ENCODE data around the gene F8A1. TPM values are rescaled to one million over a fixed set of nuclear protein-coding genes. Genes with fewer than 3 reads are reported as not detected.
"Not testable (repeated sequence)": the region's sequence is repeated elsewhere in the genome, so short reads cannot be mapped to it uniquely, and the experiment has no call there.

The F8A1 gene
- total RNA-seq = 0.47 TPM

- not testable (repeated sequence) for DNase-seq
Observed at GRCh38 chrX:154886069-154886788, at the start of gene F8A1. Gene F8A1, plus strand, starts transcription at chrX:154886355. Its CDS starts 20 bp downstream, at chrX:154886375.

- DNase-seq = no peak
Observed at GRCh38 chrX:154840856-154841255, 45.3 kb upstream of the F8A1 start.

GRCh38 chrX:154850957-154851611, 35.1 kb upstream of the F8A1 start:
- no peak for DNase-seq

DNA sequence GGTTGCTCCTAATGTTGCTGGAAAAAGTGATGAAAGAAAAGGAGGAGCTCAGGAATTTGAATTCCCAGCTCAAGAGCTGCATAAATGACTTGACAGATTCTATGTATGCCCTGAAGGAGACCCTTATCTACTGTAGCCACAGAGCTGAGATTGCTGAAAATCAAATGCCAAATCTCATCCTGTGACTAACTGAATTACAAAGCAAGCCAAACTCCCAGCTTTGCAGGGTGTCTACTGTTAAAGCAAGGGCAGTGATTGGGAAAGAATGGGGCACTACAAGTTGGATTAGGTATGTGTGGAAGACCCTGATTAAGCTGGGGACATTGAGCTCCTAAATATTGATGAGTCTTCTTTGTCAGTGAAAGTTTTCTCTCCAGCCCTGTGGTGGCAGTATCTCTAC, 30.9 kb upstream of the F8A1 start:
- DNase-seq = no peak

- not testable (repeated sequence) for DNase-seq
Observed at GRCh38 chrX:154868522-154868921, 17.6 kb upstream of the F8A1 start.

DNA sequence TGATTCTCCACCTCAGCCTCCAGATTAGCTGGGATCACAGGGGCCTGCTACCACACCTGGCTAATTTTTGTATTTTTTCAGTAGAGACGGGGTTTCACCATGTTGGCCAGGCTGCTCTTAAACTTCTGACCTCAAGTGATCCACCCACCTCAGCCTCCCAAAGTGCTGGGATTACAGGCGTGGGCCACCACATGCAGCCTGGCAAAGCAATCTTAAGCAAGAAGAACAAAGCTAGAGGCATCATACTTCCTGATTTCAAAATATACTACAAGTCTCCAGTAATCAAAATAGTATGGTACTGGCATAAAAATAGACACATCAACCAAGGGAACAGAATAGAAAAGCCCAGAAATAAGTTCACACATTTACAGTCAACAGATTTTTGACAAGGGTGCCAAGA, 12.8 kb upstream of the F8A1 start:
- no peak for DNase-seq

DNA sequence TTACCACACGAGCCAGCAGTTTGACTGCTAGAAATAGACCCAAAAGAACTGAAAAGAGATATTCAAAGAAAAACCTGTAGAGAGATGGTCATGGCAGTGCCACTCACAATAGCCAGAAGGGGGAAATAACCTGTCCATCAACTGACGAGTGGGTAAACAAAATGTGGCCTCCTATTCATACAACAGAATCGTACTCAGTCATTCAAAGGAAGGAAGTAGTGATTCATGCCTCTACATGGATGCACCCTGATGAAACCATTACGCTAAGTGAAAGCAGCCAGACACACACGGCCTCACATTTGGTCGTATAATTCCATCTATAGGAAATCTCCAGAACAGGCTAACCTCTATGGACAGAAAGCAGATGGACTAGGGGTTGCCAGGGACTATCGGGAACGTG, 2.1 kb upstream of the F8A1 start:
- DNase-seq = not testable (repeated sequence)

- not testable (repeated sequence) for DNase-seq
Observed at GRCh38 chrX:154885057-154885456, 1.1 kb upstream of the F8A1 start.

GRCh38 chrX:154885549-154885948, 606 bp upstream of the F8A1 start:
- not testable (repeated sequence) for DNase-seq

- DNase-seq = not testable (repeated sequence)
Observed at GRCh38 chrX:154886789-154887221, 650 bp downstream of the F8A1 start.

GRCh38 chrX:154890990-154891639, 5.0 kb downstream of the F8A1 start:
- no peak for DNase-seq

DNA sequence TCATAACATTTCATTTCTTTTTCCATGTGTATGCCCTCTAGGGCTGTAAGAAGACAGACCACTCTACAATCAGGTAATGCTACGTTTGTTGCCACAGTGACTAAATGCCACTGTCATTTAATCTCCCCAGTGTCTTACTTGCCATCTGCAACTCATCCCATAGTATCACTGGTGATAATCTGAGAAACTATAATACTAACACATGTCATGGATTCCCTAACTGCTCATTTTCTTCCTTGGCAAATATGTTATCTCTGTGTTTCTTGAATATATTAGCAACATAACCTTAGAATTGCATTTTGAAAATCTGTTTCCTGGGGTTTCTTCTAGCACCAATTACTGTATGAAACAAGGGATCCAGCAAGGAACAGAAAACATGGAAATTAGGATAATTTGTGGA, 6.1 kb downstream of the F8A1 start:
- DNase-seq = no peak

DNA sequence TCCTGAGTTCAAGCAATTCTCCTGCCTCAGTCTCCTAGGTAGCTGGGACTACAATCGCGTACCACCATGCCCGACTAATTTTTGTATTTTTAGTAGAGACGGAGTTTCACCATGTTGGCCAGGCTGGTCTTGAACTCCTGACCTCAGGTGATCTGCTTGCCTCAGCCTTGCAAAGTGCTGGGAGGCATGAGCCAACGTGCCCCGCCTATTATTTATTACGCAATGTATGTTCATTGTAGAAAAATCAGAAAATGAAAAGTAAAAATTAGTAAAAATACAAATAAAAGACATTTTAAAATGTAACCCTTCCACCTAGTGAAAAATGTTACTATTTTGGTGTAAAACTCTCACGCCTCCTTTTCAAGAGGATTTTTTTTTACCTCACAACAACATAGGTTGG, 14.2 kb downstream of the F8A1 start:
- DNase-seq = no peak

DNA sequence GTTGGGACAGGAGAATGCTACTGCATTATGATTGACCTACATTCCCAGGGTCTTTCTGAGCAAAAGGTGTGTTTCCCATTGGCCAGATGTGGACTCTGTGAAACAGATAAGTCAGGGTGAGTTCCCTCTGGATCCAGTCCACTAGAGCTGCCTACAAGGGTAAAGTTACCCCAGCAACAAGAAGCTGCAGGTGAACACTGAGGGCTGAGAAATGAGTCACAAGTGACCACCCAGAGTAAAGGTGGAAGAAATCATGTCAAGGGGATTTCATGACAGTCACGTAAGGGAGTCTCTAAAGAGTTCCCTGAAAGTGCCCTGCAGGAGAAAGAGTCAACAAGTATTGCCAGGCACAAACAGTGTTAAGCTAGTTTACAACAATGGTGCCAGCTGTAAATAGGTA, 16.3 kb downstream of the F8A1 start:
- no peak for DNase-seq

GRCh38 chrX:154908821-154909220, 22.7 kb downstream of the F8A1 start:
- no peak for DNase-seq

DNA sequence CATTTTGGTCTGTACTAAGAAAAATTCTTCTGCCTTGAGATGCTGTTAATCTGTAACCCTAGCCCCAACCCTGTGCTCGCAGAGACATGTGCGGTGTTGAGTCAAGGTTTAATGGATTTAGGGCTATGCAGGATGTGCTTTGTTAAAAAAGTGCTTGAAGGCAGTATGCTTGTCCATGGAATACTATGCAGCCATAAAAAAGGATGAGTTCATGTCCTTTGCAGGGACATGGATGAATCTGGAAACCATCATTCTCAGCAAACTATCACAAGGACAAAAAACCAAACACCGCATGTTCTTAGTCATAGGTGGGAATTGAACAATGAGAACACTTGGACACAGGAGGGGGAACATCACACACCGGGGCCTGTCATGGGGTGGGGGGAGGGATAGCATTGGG, 23.9 kb downstream of the F8A1 start:
- not testable (repeated sequence) for DNase-seq

GRCh38 chrX:154910528-154910927, 24.4 kb downstream of the F8A1 start:
- DNase-seq = not testable (repeated sequence)

- no peak for DNase-seq
Observed at GRCh38 chrX:154914052-154914451, 27.9 kb downstream of the F8A1 start.

GRCh38 chrX:154918060-154918483, 31.9 kb downstream of the F8A1 start:
- DNase-seq = peak; percentile 1

GRCh38 chrX:154924771-154925170, 38.6 kb downstream of the F8A1 start:
- DNase-seq = not testable (repeated sequence)

All from occipital lobe (tissue), 2 donors.